AG04450 (cell line): ENCODE data around the gene ARHGEF4. TPM values are rescaled to one million over a fixed set of nuclear protein-coding genes. Genes with fewer than 3 reads are reported as not detected.

Experiments used
- CTCF ChIA-PET: fragments of 300-600, 350-600 bp; formaldehyde crosslinking; extraction: SDS; loops from one replicate; lab custom pipeline; 2022; ENCODE audit warnings: antibody characterized with exemption, inconsistent platforms; lab: Charles Lee
- POLR2A ChIA-PET: fragments of 350-600 bp; formaldehyde crosslinking; extraction: SDS; loops from one replicate; lab custom pipeline; 2021; ENCODE audit warnings: antibody characterized with exemption, inconsistent platforms; lab: Yijun Ruan, JAX
- DNase-seq: peaks from one replicate; pipeline ENCODE4 v3.0.0-alpha.2; 2011; ENCODE audit warnings: low read depth, low spot score
- H3K27ac ChIP-seq: one replicate; pipeline ENCODE4 v1.5.1; 2012; ENCODE audit warnings: low read depth, low read length, control low read depth
- H3K27me3 ChIP-seq: one replicate; pipeline ENCODE4 v1.6.0; 2012; ENCODE audit warnings: low read length; ENCODE audit not compliant: control insufficient read depth, insufficient read depth
- H3K4me3 ChIP-seq: 2 replicates; pipeline ENCODE4 v1.5.1; 2011; ENCODE audit warnings: mild to moderate bottlenecking, low read depth, low read length, control low read depth
- H3K9me3 ChIP-seq: 2 replicates; pipeline ENCODE4 v1.5.1; 2012; ENCODE audit warnings: low read length; ENCODE audit not compliant: control insufficient read depth, insufficient read depth
- CTCF ChIP-seq: IDR thresholded peaks from 2 replicates; pipeline ENCODE4 v1.5.1; 2011; ENCODE audit warnings: low read depth, low read length, control low read depth, inconsistent platforms
- polyA plus RNA-seq: library from polyadenylated mRNA; depleted of rRNA; stranded (reverse); fragments of >200 nt; gene quantifications from 2 replicates; pipeline ENCODE4 v1.2.3, GENCODE V29; 2011

Gene ARHGEF4
- polyA plus RNA-seq, 1 experiment = 0.95 TPM

- H3K27me3 ChIP-seq = peaks cover 57% of the 10 kb centered on the region
- ChIA-PET CTCF (no interaction called here), POLR2A (no interaction called here)
- H3K4me3 ChIP-seq = no peak overlapping the region; the same call in 1 of the 2 replicates
- no peak overlapping the region for H3K27ac ChIP-seq
- TF ChIP-seq CTCF = no peak
- no peak for DNase-seq
- H3K9me3 ChIP-seq = no peaks in the 10 kb centered on the region; the same call in 1 of the 2 replicates
Observed at GRCh38 chr2:131035826-131036231, 199.1 kb downstream of the ARHGEF4 start.

DNA sequence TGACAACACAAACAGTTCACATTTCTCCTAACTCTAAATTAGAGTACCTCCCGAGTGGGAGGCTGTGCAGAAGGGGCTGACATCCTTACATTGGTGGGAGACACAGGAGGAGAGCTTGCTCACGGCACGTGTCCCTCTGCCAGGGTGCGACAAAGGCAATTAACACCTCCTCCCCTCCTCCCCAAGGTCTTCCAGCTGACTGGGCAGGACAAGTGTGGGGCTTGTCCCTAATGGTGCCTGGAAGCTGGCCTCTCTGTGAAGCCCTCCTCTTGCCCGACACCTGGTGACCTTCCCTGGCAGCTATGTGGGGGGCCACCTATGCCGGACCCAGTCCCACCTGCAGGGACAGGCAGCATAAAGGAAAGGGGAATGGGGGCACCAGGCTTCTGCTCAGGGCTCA, 199.6 kb downstream of the ARHGEF4 start:
- no peaks in the 10 kb centered on the region; the same call in 1 of the 2 replicates for H3K9me3 ChIP-seq
- H3K27ac ChIP-seq = no peak overlapping the region
- H3K4me3 ChIP-seq = no peak overlapping the region
- peaks cover 58% of the 10 kb centered on the region for H3K27me3 ChIP-seq
- ChIA-PET POLR2A (no interaction called here), CTCF (no interaction called here)
- TF ChIP-seq CTCF = no peak
- no peak for DNase-seq

DNA sequence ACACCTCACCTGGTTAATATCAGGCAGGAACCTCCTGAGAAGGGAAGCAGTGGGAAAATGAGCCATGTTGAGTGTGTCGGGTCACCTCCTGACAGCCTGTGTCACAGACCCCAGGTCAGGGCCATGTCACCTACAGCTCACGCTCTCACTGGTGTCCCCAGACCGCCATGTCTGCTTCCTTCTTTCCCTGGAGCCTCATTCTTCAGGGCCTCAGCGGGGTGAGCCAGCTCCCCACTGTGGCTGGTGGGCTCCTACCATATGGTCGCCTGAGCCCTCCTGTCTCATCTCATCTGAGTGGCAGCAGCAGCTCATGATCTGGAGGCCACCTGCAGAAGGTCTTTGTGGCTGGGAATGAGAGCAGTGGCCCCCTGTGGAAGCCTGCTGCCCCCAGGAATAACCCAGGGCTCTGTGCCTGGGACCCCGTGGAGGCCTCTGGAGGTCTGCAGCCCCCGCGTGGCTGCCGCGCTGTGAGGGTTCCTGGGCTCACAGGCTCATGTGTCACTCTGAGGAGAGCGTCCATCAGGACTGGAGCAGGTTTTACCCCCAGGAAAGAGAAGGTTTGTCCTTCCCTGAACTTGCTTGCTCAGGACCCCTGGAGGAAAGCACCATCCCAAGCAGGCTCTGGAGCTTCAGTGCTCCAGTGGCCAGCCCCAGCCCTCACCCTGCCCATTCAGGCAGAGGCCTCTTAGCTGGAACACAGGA, 200.1 kb downstream of the ARHGEF4 start:
- no peak for DNase-seq
- no peak for TF ChIP-seq CTCF
- no peaks in the 10 kb centered on the region; the same call in 1 of the 2 replicates for H3K9me3 ChIP-seq
- no peak overlapping the region for H3K27ac ChIP-seq
- ChIA-PET POLR2A (no interaction called here), CTCF (no interaction called here)
- peaks cover 58% of the 10 kb centered on the region for H3K27me3 ChIP-seq
- no peak overlapping the region for H3K4me3 ChIP-seq

DNA sequence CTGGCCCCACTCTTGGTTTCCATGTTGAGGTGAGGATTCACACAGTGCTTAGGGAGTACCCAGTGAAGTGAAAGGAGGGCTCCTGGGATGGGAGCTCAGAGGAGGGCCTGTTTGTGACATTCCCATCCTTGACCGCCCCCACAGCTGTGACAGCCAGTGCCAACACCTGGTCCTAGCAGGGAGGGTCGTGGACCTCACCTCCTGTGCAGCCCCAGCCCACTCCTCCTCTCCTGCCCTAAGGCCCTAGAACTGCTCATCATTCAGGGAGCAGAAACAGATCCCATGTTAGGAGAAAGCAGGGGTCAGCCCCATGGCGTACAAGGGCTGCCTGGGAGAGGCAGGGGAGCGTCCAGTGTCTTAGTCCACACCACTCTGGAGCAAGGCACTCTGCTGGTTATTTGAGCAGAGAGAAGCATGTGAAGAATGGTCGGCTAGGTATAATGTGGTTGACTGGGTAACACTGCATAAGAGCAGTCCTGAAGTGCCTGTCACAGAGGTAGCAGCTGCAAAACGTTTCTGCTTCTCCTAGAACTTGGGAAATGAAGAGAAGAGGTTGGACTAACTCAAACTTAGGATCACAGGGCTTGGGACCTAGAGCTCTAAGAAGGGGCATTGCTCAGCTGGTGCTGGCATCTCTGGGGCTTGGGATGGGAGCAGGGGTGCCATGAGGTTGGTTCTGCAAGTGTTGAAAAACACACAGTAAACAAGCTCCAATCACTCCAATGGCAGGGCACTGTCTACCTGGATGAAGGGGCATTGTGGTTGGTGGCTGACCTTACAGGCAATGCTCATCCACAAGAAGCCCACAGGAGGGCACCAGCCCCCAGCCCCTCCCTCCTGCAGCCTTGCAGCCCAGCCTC, 200.9 kb downstream of the ARHGEF4 start:
- no peak overlapping the region for H3K27ac ChIP-seq
- ChIA-PET CTCF (no interaction called here), POLR2A (no interaction called here)
- no peak for DNase-seq
- H3K9me3 ChIP-seq = no peaks in the 10 kb centered on the region; the same call in 1 of the 2 replicates
- H3K27me3 ChIP-seq = peaks cover 58% of the 10 kb centered on the region
- no peak for TF ChIP-seq CTCF
- no peak overlapping the region for H3K4me3 ChIP-seq
